ENCODE results near the gene C1GALT1. TPM values are rescaled to one million over a fixed set of nuclear protein-coding genes. Genes with fewer than 3 reads are reported as not detected.

C1GALT1 gene
- total and polyA plus RNA-seq, 9 of the 15 experiments (the other 6 are each of a cell fraction or from before 2014, with no cell fraction given): 5.0 to 33.2 (median 24.1) TPM

DNA sequence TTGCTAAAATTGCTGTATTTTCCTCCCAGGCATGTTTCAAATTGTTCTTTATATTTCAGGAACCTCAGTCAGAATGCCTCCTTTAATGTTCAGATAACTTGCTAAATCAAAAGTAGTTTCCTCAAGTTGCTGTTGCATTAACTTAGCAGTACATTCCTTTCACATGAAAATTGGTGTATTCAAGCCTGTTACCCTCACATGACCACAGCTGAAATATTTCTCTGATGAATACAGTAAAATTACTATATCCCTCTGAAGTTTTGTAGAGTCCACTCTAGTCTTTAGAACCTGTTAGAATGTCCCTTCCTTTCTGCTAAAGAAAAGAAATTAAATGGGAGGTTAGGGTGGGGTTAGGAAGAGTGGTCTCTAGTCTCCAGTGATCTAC is 24.5 kb upstream of the C1GALT1 start:
- in situ Hi-C loops (cut with MboI): no loop called here
- intact Hi-C loops (cut with micrococcal nuclease): no loop called here
- Histone ChIP-seq H3K4me2 (ENCODE audit: insufficient read depth, low read length) (no peak overlapping the region), H3K36me3 (ENCODE audit: control insufficient read depth, insufficient read depth, low read length) (no peaks in the 10 kb centered on the region), H3K79me2 (ENCODE audit: control insufficient read depth, insufficient read depth, low read length) (no peaks in the 10 kb centered on the region), H4K20me1 (replicated peaks; ENCODE audit: control insufficient read depth, insufficient read depth, low read length) (no peaks in the 10 kb centered on the region), H3K9me3 (replicated peaks; ENCODE audit: control insufficient read depth, insufficient read depth, low read depth, low read length) (peaks cover 4% of the 10 kb centered on the region; the same call in 1 of the 2 replicates), H3K9me1 (ENCODE audit: control insufficient read depth, insufficient read depth, low read length) (no peaks in the 10 kb centered on the region), H3K9ac (ENCODE audit: insufficient read depth in 1 of 2, low read depth in 2 of 2, low read length in 2 of 2) (no peak overlapping the region), H3K4me1 (replicated peaks in 1 of 2; ENCODE audit: control insufficient read depth in 2 of 2, insufficient read depth in 2 of 2, low read length in 2 of 2) (peaks cover 0 to 5% of the 10 kb centered on the region in 2 experiments; a peak in 1 of 5 replicates), H3K4me3 (no peak overlapping the region), H2AFZ (ENCODE audit: low read depth, low read length) (no peak overlapping the region), H3K27me3 (ENCODE audit: control insufficient read depth in 2 of 2, insufficient read depth in 2 of 2, low read length in 2 of 2) (no peaks in the 10 kb centered on the region), H3K27ac (ENCODE audit: extremely low read depth, low read depth, low read length) (no peak overlapping the region)
- BruUV-seq (replicated peaks): no TSS peak
- TF ChIP-seq TGIF2 (CRISPR knock-in tag; IDR thresholded peaks at IDR 0.05) (no peak), HMG20A (CRISPR knock-in tag; conservative IDR thresholded peaks at IDR 0.05) (no peak), MAFF (IDR thresholded peaks at IDR 0.05; ENCODE audit: low read length) (no peak), SOX6 (IDR thresholded peaks at IDR 0.05) (no peak), PHF8 (IDR thresholded peaks at IDR 0.05; ENCODE audit: borderline replicate concordance, low read length) (no peak), ZBED1 (IDR thresholded peaks at IDR 0.05) (no peak), DIDO1 (tag; IDR thresholded peaks at IDR 0.05; ENCODE audit: low read depth) (no peak), RB1 (IDR thresholded peaks at IDR 0.05; ENCODE audit: low read depth) (no peak)
- TF ChIP-seq, protein P1, sequence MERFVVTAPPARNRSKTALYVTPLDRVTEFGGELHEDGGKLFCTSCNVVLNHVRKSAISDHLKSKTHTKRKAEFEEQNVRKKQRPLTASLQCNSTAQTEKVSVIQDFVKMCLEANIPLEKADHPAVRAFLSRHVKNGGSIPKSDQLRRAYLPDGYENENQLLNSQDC (CRISPR knock-in tag; IDR thresholded peaks at IDR 0.05): no peak
- FAIRE-seq: no peak
- no peak for DNase-seq (ENCODE audit: extremely low read depth in 1 of 4, low spot score in 3 of 4)
- no peak for ATAC-seq
- POLR2A ChIA-PET: no interaction called here
- CTCF ChIA-PET (ENCODE audit: low intra/inter-chr PET ratio): no interaction called here

Measured in K562 (cell line).